Measurements from ENCODE around the gene TMEM184B. TPM values are rescaled to one million over a fixed set of nuclear protein-coding genes. Genes with fewer than 3 reads are reported as not detected.

Gene TMEM184B
- total RNA-seq, 1 donor from 2014 or later = 118 TPM

DNA sequence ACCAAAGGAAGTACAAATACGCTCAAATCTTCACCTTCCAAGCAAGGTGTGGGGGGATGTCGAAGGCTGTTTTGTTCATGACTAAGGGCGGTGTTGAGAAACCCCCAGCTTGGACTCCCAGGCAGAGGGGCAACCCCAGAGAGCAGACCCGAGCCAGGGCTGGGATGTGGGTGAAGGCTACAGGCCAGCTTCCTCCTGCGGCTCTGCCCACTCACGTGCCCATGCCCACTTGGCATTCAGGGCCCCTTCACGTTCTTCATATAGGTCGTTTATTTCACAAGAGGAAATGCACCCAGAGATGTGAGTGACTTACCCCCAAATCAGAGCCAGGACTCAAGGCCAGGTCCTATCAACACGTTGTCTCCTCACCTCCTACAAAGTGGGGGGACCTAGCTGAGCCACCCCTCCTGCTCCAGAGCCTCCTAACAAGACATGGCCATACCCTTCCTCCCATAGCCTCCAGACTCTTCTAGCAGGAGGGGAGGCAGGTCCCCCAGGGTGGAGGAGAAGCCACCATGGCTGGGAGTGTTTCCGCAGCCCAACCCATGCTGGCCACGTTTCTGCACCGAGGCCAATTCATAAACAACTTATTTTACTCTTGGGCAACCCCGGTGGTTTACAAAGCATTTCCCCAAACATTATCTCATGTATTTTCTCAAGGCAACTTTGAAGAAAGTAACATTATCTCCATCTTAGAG, 22.0 kb downstream of the TMEM184B start:
- TF ChIP-seq, protein P1, sequence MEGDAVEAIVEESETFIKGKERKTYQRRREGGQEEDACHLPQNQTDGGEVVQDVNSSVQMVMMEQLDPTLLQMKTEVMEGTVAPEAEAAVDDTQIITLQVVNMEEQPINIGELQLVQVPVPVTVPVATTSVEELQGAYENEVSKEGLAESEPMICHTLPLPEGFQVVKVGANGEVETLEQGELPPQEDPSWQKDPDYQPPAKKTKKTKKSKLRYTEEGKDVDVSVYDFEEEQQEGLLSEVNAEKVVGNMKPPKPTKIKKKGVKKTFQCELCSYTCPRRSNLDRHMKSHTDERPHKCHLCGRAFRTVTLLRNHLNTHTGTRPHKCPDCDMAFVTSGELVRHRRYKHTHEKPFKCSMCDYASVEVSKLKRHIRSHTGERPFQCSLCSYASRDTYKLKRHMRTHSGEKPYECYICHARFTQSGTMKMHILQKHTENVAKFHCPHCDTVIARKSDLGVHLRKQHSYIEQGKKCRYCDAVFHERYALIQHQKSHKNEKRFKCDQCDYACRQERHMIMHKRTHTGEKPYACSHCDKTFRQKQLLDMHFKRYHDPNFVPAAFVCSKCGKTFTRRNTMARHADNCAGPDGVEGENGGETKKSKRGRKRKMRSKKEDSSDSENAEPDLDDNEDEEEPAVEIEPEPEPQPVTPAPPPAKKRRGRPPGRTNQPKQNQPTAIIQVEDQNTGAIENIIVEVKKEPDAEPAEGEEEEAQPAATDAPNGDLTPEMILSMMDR (IDR thresholded peaks at IDR 0.05) = no peak
- peaks cover 16 to 54% of the 10 kb centered on the region in 2 donors for H3K4me1 ChIP-seq
- no peak overlapping the region for H3K4me3 ChIP-seq
- no peak for DNase-seq (ENCODE audit: low spot score in 2 of 2)
- H3K27ac ChIP-seq = peak overlapping the region; percentile 11 to 19
- intact Hi-C loops (cut with DNase I) = no loop called here
- peaks cover 6 to 11% of the 10 kb centered on the region in 2 donors for H3K36me3 ChIP-seq
- H3K27me3 ChIP-seq = no peaks in the 10 kb centered on the region
- no peaks in the 10 kb centered on the region for H3K9me3 ChIP-seq

DNA sequence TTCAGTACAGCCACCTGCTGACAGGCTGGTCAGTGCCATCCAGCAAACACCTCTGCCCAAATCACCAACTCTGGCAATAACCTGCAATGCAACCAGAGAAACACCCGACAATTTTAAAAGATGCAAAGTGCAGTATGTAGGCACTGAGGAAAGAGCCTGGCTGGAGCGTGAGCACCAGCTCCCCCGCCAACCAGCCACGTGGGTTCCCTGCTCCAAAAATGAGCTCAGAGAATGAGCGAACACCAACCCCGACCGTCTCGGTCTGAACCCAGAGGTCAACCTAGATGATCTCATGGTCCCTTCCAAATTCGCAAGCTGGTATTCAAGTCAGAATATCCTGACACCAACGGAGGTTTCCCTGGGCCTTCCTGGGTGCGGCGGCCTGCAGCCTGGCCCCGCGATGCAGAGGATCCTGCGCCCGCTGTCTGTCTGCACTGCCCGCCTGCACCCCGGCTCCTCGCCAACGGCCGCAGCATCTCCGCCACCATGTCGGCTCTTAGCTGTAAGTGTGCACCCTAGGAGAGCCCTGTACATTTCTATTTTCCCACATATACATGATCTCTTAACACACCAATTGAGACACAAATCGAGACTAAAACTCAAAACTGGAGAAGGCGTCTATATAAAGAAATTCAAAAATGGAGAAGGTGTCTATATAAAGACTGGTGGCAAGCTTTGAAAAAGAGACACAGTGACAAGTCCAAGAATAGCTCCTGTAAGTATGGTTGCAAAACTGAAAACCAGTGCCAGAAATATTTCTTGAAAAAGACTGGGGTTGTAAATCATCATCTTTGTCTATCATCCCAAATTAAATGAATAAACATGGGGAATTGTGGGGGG, 22.8 kb downstream of the TMEM184B start:
- H3K4me1 ChIP-seq = peaks cover 17 to 51% of the 10 kb centered on the region in 2 donors
- H3K4me3 ChIP-seq = no peak overlapping the region
- intact Hi-C loops (cut with DNase I) = no loop called here
- H3K27me3 ChIP-seq = no peaks in the 10 kb centered on the region
- H3K27ac ChIP-seq = peak overlapping the region; percentile 11 to 19
- no peaks in the 10 kb centered on the region for H3K9me3 ChIP-seq
- H3K36me3 ChIP-seq = peaks cover 14 to 19% of the 10 kb centered on the region in 2 donors
- no peak for DNase-seq (ENCODE audit: low spot score in 2 of 2)
- TF ChIP-seq, protein P1 (IDR thresholded peaks at IDR 0.05) = no peak

DNA sequence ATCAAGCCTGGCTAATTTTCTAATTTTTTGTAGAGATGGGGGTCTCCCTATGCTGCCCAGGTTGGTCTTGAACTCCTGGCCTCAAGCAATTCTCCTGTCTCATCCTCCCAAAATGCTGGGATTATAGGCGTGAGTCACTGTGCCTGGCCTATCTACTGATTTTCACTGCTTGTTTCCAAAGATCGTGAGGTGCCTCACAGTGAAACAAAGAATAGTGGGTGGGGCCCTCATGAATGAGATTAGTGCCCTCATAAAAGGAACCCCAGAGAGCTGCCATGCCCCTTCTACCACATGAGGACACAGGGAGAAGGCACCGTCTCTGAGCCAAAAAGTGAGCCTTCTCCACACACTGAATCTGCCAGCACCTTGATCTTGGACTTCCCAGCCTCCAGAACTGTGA, 23.5 kb downstream of the TMEM184B start:
- no peak for DNase-seq (ENCODE audit: low spot score in 2 of 2)
- H3K4me3 ChIP-seq = no peak overlapping the region
- intact Hi-C loops (cut with DNase I) = no loop called here
- H3K9me3 ChIP-seq = no peaks in the 10 kb centered on the region
- no peak overlapping the region for H3K27ac ChIP-seq
- TF ChIP-seq, protein P1 (IDR thresholded peaks at IDR 0.05) = no peak
- H3K36me3 ChIP-seq = peaks cover 21 to 25% of the 10 kb centered on the region in 2 donors
- H3K4me1 ChIP-seq = peaks cover 17 to 47% of the 10 kb centered on the region in 2 donors
- no peaks in the 10 kb centered on the region for H3K27me3 ChIP-seq

DNA sequence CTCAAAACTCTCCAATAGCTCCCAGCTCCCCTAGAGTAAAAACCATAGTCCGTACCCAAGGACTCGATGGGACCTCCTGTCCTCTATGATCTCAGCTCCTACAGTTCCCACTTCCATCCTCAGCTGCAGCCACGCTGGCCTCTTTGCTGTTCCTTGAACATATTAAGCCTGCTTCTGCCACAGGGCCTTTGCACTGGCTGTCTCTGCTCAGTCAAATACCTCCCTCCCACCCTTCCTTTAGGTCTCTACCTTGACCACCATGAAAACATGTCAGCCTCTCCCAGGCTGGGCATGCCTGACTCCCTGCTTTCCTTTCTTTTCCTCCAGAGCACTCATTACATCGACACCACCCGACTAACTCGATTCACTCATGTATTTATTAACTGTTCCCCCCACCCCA, 24.5 kb downstream of the TMEM184B start:
- TF ChIP-seq, protein P1 (IDR thresholded peaks at IDR 0.05) = no peak
- DNase-seq (ENCODE audit: low spot score in 2 of 2) = no peak
- intact Hi-C loops (cut with DNase I) = no loop called here
- Histone ChIP-seq H3K4me3 (no peak overlapping the region), H3K36me3 (peaks cover 29 to 33% of the 10 kb centered on the region in 2 donors), H3K9me3 (no peaks in the 10 kb centered on the region), H3K4me1 (peaks cover 17 to 48% of the 10 kb centered on the region in 2 donors), H3K27me3 (no peaks in the 10 kb centered on the region), H3K27ac (peak overlapping the region; percentile 82 to 85)

DNA sequence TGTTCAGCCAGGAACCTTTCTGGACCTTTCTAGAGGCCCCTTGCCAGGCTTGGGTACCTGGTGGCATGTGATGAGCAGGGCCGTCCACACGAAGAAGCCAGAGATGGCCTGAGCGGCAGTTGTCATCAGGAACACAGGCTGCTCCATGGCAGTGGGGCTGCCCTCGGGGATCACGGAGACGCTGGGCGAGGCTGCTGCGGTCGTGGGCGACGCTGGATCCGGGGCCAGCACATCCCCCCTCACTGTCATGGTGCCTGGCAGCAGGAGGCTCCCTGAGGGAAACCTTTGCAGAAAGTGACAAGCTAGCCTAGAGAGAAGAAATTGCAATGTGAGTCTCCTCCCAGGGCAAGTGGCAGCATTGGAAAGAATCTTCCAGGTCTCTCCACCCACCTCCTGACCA, 25.1 kb downstream of the TMEM184B start:
- peaks cover 17 to 50% of the 10 kb centered on the region in 2 donors for H3K4me1 ChIP-seq
- DNase-seq (ENCODE audit: low spot score in 2 of 2) = no peak
- intact Hi-C loops (cut with DNase I) = no loop called here

More for the DNA sequence above, 25.1 kb downstream of the TMEM184B start:
- Histone ChIP-seq H3K36me3 (peaks cover 29 to 39% of the 10 kb centered on the region in 2 donors), H3K27ac (peak overlapping the region; percentile 82 to 85), H3K4me3 (no peak overlapping the region), H3K9me3 (no peaks in the 10 kb centered on the region), H3K27me3 (no peaks in the 10 kb centered on the region)
- TF ChIP-seq, protein P1 (IDR thresholded peaks at IDR 0.05) = no peak
